GM12873 (cell line): Measurements from ENCODE around the gene ARHGAP40.

ENCODE experiments used
- TF ChIP-seq, protein P1 (sequence below): IDR thresholded peaks from 2 replicates; pipeline ENCODE4 v1.5.1; 2012; ENCODE audit warnings: low read depth, mild to moderate bottlenecking, moderate library complexity, low read length, control low read depth; ENCODE audit not compliant: insufficient read depth; ENCODE audit errors: missing control alignments

The ARHGAP40 gene

GRCh38 chr20:38617011-38617829, 15.6 kb downstream of the ARHGAP40 start:
- TF ChIP-seq, protein P1, sequence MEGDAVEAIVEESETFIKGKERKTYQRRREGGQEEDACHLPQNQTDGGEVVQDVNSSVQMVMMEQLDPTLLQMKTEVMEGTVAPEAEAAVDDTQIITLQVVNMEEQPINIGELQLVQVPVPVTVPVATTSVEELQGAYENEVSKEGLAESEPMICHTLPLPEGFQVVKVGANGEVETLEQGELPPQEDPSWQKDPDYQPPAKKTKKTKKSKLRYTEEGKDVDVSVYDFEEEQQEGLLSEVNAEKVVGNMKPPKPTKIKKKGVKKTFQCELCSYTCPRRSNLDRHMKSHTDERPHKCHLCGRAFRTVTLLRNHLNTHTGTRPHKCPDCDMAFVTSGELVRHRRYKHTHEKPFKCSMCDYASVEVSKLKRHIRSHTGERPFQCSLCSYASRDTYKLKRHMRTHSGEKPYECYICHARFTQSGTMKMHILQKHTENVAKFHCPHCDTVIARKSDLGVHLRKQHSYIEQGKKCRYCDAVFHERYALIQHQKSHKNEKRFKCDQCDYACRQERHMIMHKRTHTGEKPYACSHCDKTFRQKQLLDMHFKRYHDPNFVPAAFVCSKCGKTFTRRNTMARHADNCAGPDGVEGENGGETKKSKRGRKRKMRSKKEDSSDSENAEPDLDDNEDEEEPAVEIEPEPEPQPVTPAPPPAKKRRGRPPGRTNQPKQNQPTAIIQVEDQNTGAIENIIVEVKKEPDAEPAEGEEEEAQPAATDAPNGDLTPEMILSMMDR, result no peak

- TF ChIP-seq, protein P1, result no peak
Observed at GRCh38 chr20:38617830-38618196, 16.2 kb downstream of the ARHGAP40 start.

GRCh38 chr20:38620441-38620840, 18.8 kb downstream of the ARHGAP40 start:
- TF ChIP-seq, protein P1, result no peak

DNA sequence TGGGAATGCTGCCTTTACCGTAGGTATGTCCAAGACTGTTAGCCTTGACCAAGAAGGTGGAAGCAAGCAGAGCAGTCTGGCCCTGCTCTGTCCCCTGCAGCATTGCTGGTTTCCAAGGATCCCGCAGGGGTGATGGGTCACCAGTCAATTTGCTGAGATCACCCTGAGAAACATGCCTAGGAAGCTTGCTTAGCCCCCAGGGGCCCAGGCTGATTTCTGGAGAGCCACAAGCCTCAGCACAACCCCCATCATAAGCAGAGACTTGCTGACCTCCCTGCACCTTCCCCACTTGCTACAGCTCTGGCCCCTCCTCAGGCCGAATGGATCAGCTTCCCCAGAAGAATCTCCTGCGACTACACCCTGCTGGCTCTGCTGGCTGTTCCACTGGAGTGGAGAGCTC, 21.5 kb downstream of the ARHGAP40 start:
- TF ChIP-seq, protein P1, result no peak

GRCh38 chr20:38624084-38624483, 22.5 kb downstream of the ARHGAP40 start:
- TF ChIP-seq, protein P1, result no peak

- TF ChIP-seq, protein P1, result no peak
Observed at GRCh38 chr20:38625896-38626295, 24.3 kb downstream of the ARHGAP40 start.

- TF ChIP-seq, protein P1, result no peak
Observed at GRCh38 chr20:38626921-38627659, 25.5 kb downstream of the ARHGAP40 start.
